H9 (cell line): ENCODE measurements around the gene OR2AE1. TPM values are rescaled to one million over a fixed set of nuclear protein-coding genes. Genes with fewer than 3 reads are reported as not detected.

Experiments
- DNase-seq: peaks from one replicate; pipeline ENCODE4 v3.0.0-alpha.2; 2017
- H2AFZ ChIP-seq: one replicate; pipeline ENCODE4 v1.6.1; 2013; ENCODE audit warnings: mild to moderate bottlenecking, low read length, control low read depth, moderate library complexity
- H2AK5ac ChIP-seq: 2 replicates; pipeline ENCODE4 v1.6.1; 2013; ENCODE audit warnings: low read length, control low read depth, mixed read lengths; ENCODE audit not compliant: insufficient read length
- H2BK120ac ChIP-seq: one replicate; pipeline ENCODE4 v1.6.1; 2013; ENCODE audit warnings: low read depth, mild to moderate bottlenecking, low read length, control low read depth, inconsistent platforms; ENCODE audit not compliant: poor library complexity, severe bottlenecking
- H2BK12ac ChIP-seq: 2 replicates; pipeline ENCODE4 v1.6.1; 2013; ENCODE audit warnings: low read length, control low read depth, mixed read lengths, low read depth; ENCODE audit not compliant: insufficient read length
- H2BK15ac ChIP-seq: 2 replicates; pipeline ENCODE4 v1.6.1; 2013; ENCODE audit warnings: low read depth, low read length, control low read depth
- H2BK20ac ChIP-seq: one replicate; pipeline ENCODE4 v1.6.1; 2013; ENCODE audit warnings: low read depth, mild to moderate bottlenecking, low read length, control low read depth, inconsistent platforms; ENCODE audit not compliant: poor library complexity, severe bottlenecking
- H2BK5ac ChIP-seq: 2 replicates; pipeline ENCODE4 v1.6.1; 2013; ENCODE audit warnings: low read length, control low read depth, mixed read lengths; ENCODE audit not compliant: insufficient read length
- H3K14ac ChIP-seq: 2 replicates; pipeline ENCODE4 v1.6.1; 2013; ENCODE audit warnings: low read length, control low read depth; ENCODE audit not compliant: insufficient read depth
- H3K18ac ChIP-seq: 2 replicates; pipeline ENCODE4 v1.6.1; 2013; ENCODE audit warnings: low read depth, mild to moderate bottlenecking, mixed read lengths, low read length, control low read depth; ENCODE audit not compliant: insufficient read length
- H3K23ac ChIP-seq: 2 replicates; pipeline ENCODE4 v1.6.1; 2013; ENCODE audit warnings: low read length, control low read depth, mixed read lengths, low read depth; ENCODE audit not compliant: insufficient read length
- H3K23me2 ChIP-seq: 2 replicates; pipeline ENCODE4 v1.6.1; 2013; ENCODE audit warnings: low read depth, mild to moderate bottlenecking, mixed read lengths, low read length, control low read depth; ENCODE audit not compliant: insufficient read length, poor library complexity, severe bottlenecking
- H3K27ac ChIP-seq: 2 replicates; pipeline ENCODE4 v1.5.1; 2013; ENCODE audit warnings: low read length, control low read depth, mixed read lengths, low read depth; ENCODE audit not compliant: insufficient read length
- H3K27me3 ChIP-seq: 2 replicates; pipeline ENCODE4 v1.6.1; 2013; ENCODE audit warnings: low read length, control low read depth, inconsistent platforms; ENCODE audit not compliant: insufficient read depth
- H3K4ac ChIP-seq: 2 replicates; pipeline ENCODE4 v1.6.1; 2013; ENCODE audit warnings: low read depth, mild to moderate bottlenecking, control low read depth, inconsistent platforms, low read length, moderate library complexity
- H3K4me1 ChIP-seq: 2 replicates; pipeline ENCODE4 v1.6.1; 2013; ENCODE audit warnings: low read length, control low read depth, inconsistent platforms; ENCODE audit not compliant: insufficient read depth
- H3K4me2 ChIP-seq: 2 replicates; pipeline ENCODE4 v1.6.1; 2013; ENCODE audit warnings: low read length, control low read depth, mixed read lengths; ENCODE audit not compliant: insufficient read length, insufficient read depth
- H3K56ac ChIP-seq: 2 replicates; pipeline ENCODE4 v1.6.1; 2013; ENCODE audit warnings: low read depth, mild to moderate bottlenecking, mixed read lengths, low read length, control low read depth; ENCODE audit not compliant: insufficient read length
- H3K79me1 ChIP-seq: 2 replicates; pipeline ENCODE4 v1.6.1; 2013; ENCODE audit warnings: low read depth, mild to moderate bottlenecking, moderate library complexity, low read length, control low read depth, inconsistent platforms; ENCODE audit not compliant: insufficient read depth, poor library complexity, severe bottlenecking
- H3K79me2 ChIP-seq: 2 replicates; pipeline ENCODE4 v1.6.1; 2013; ENCODE audit warnings: low read length, control low read depth, inconsistent platforms; ENCODE audit not compliant: insufficient read depth
- H3K9ac ChIP-seq: 2 replicates; pipeline ENCODE4 v1.6.1; 2013; ENCODE audit warnings: low read length, control low read depth, mixed read lengths; ENCODE audit not compliant: insufficient read length; ENCODE audit errors: extremely low read depth
- H3K9me3 ChIP-seq: one replicate; pipeline ENCODE4 v1.6.1; 2013; ENCODE audit warnings: low read depth, low read length, inconsistent platforms; ENCODE audit not compliant: control insufficient read depth
- H3T11ph ChIP-seq: one replicate; pipeline ENCODE4 v1.6.1; 2013; ENCODE audit warnings: mild to moderate bottlenecking, low read length, control low read depth, inconsistent platforms
- H4K20me1 ChIP-seq: one replicate; pipeline ENCODE4 v1.6.1; 2013; ENCODE audit not compliant: control insufficient read depth, insufficient read length, insufficient read depth
- H4K5ac ChIP-seq: 2 replicates; pipeline ENCODE4 v1.6.1; 2013; ENCODE audit warnings: low read depth, mild to moderate bottlenecking, mixed read lengths, low read length, control low read depth; ENCODE audit not compliant: insufficient read length
- H4K8ac ChIP-seq: replicated peaks from 2 replicates; pipeline ENCODE4 v1.6.1; 2013; ENCODE audit warnings: low read length, control low read depth, mixed read lengths, low read depth; ENCODE audit not compliant: insufficient read length
- H4K91ac ChIP-seq: 2 replicates; pipeline ENCODE4 v1.6.1; 2013; ENCODE audit warnings: low read depth, mild to moderate bottlenecking, moderate library complexity, mixed read lengths, low read length, control low read depth; ENCODE audit not compliant: insufficient read length
- H3K27ac Mint-ChIP-seq, 3 experiments: 2 replicates in 2 of 3; 3 replicates in 1 of 3; pipeline ENCODE4 v1.8.0; 2020 to 2021; ENCODE audit warnings: mixed read lengths in 3 of 3, mild to moderate bottlenecking in 1 of 3, moderate library complexity in 1 of 3
- H3K27me3 Mint-ChIP-seq: 2 replicates; pipeline ENCODE4 v1.8.0; 2021; ENCODE audit warnings: low read depth, mild to moderate bottlenecking, moderate library complexity, mixed read lengths
- H3K36me3 Mint-ChIP-seq, 3 experiments: 2 replicates in 2 of 3; 3 replicates in 1 of 3; pipeline ENCODE4 v1.8.0; 2020 to 2021; ENCODE audit warnings: low read depth in 3 of 3, mixed read lengths in 3 of 3; ENCODE audit not compliant: insufficient read depth in 1 of 3
- H3K4me1 Mint-ChIP-seq, 2 experiments: 2 replicates each; pipeline ENCODE4 v1.8.0; 2020; ENCODE audit warnings: mixed read lengths in 2 of 2
- H3K4me3 Mint-ChIP-seq, 2 experiments: 2 replicates in 1 of 2; 3 replicates in 1 of 2; pipeline ENCODE4 v1.8.0; 2020 to 2021; ENCODE audit warnings: mild to moderate bottlenecking in 2 of 2, mixed read lengths in 2 of 2, moderate library complexity in 1 of 2
- H3K9me3 Mint-ChIP-seq, 2 experiments: 2 replicates in 1 of 2; 3 replicates in 1 of 2; pipeline ENCODE4 v1.8.0; 2020; ENCODE audit warnings: mild to moderate bottlenecking in 2 of 2, mixed read lengths in 2 of 2, moderate library complexity in 1 of 2
- CTCF ChIP-seq: fragments of 200-600 bp; sonication (generic); conservative IDR thresholded peaks from 3 replicates; pipeline ENCODE4 v1.8.0; 2021; ENCODE audit warnings: antibody characterized with exemption, mild to moderate bottlenecking
- WGBS: extraction: QIAGEN DNeasy Blood & Tissue Kit; methylation state at CpG from one replicate; pipeline ENCODE4 v1.1.7; 2013; ENCODE audit warnings: missing lambda C conversion rate, low lambda C conversion rate, mixed read lengths; ENCODE audit not compliant: insufficient read length; ENCODE audit errors: extremely low coverage; 5-methylcytosine and 5-hydroxymethylcytosine counted together
- total RNA-seq: library from RNA; stranded (reverse); gene quantifications from 2 replicates; pipeline ENCODE4 v1.2.1, GENCODE V29; 2021

The OR2AE1 gene
- total RNA-seq, 1 experiment from 2014 or later, result not detected

- no peak overlapping the region for H2BK5ac ChIP-seq
- no peak overlapping the region for H3K9ac ChIP-seq
- H3K27ac ChIP-seq, result no peak overlapping the region
- H2AFZ ChIP-seq, result no peak overlapping the region
- no peak overlapping the region for H3K4ac ChIP-seq
- H3K56ac ChIP-seq, result no peak overlapping the region
- no peak overlapping the region for H2BK20ac ChIP-seq
- H3K79me2 ChIP-seq, result no peaks in the 10 kb centered on the region
- DNase-seq, result no peak
- H2AK5ac ChIP-seq, result no peak overlapping the region
- H3K4me1 Mint-ChIP-seq, result peaks cover 4 to 6% of the 10 kb centered on the region in 2 experiments; a peak in 3 of 4 replicates
- H3K36me3 Mint-ChIP-seq, result no peaks in the 10 kb centered on the region
- H3K23ac ChIP-seq, result no peak overlapping the region
- peaks cover 8% of the 10 kb centered on the region; the same call in 1 of the 2 replicates for H3K27me3 Mint-ChIP-seq
- H3K27me3 ChIP-seq, result no peaks in the 10 kb centered on the region
- TF ChIP-seq CTCF, result no peak
- no peak overlapping the region for H3T11ph ChIP-seq
- no peak overlapping the region for H3K4me2 ChIP-seq
- no peak overlapping the region for H4K91ac ChIP-seq
- no peaks in the 10 kb centered on the region for H4K20me1 ChIP-seq
- H2BK15ac ChIP-seq, result no peak overlapping the region; the same call in 1 of the 2 replicates
- no peak overlapping the region for H3K4me3 Mint-ChIP-seq
- no peak overlapping the region for H2BK120ac ChIP-seq
- no peaks in the 10 kb centered on the region for H3K23me2 ChIP-seq
- H3K14ac ChIP-seq, result no peak overlapping the region
- no peaks in the 10 kb centered on the region for H3K79me1 ChIP-seq
- no peak overlapping the region for H4K8ac ChIP-seq
- H2BK12ac ChIP-seq, result no peak overlapping the region
- no peaks in the 10 kb centered on the region for H3K4me1 ChIP-seq
- no peak overlapping the region for H3K27ac Mint-ChIP-seq
- no peak overlapping the region for H3K18ac ChIP-seq
- no peaks in the 10 kb centered on the region for H3K9me3 ChIP-seq
- no peaks in the 10 kb centered on the region for H3K9me3 Mint-ChIP-seq
- no peak overlapping the region for H4K5ac ChIP-seq
- no CpG with 5 or more reads among the region's 15 CpGs for WGBS
Observed at GRCh38 chr7:99860281-99861127, 16.3 kb downstream of the OR2AE1 start.
